OCI-LY1 (cell line): ENCODE measurements around the gene MBNL2.

Source experiments
- EZH2 ChIP-seq: fragments of 200-600 bp; sonication (generic), shearing (Covaris generic); IDR thresholded peaks from 2 replicates; pipeline ENCODE4 v1.8.0; 2017; ENCODE audit warnings: borderline replicate concordance, mixed run types, mild to moderate bottlenecking, antibody characterized with exemption, low read length, moderate library complexity, mixed read lengths
- TF ChIP-seq, protein P1 (sequence below): fragments of 200-600 bp; sonication (generic), shearing (Covaris generic); IDR thresholded peaks from 2 replicates; pipeline ENCODE4 v1.5.1; 2017; ENCODE audit warnings: mild to moderate bottlenecking, antibody characterized with exemption, low read length, moderate library complexity, mixed read lengths

DNA sequence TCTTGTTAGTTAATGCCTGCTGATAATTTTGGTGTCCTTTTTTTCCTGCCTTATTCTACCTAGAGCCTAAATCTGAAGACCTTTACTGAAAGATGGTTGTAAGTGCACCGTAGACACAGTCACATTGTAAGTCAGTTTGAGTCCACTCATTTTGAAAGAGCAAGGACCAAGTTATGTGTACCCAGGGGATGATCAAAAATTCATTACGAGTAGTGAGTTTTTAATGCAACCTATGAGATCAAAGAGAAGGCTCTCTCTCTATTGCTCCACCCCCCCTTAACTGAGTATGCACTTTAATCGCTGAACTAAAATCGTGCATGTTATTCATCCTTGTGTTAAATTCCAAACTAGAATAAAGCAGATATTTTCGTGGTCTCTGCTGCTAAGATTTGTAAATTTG lies 213.7 kb downstream of the MBNL2 start:
- TF ChIP-seq, protein P1, sequence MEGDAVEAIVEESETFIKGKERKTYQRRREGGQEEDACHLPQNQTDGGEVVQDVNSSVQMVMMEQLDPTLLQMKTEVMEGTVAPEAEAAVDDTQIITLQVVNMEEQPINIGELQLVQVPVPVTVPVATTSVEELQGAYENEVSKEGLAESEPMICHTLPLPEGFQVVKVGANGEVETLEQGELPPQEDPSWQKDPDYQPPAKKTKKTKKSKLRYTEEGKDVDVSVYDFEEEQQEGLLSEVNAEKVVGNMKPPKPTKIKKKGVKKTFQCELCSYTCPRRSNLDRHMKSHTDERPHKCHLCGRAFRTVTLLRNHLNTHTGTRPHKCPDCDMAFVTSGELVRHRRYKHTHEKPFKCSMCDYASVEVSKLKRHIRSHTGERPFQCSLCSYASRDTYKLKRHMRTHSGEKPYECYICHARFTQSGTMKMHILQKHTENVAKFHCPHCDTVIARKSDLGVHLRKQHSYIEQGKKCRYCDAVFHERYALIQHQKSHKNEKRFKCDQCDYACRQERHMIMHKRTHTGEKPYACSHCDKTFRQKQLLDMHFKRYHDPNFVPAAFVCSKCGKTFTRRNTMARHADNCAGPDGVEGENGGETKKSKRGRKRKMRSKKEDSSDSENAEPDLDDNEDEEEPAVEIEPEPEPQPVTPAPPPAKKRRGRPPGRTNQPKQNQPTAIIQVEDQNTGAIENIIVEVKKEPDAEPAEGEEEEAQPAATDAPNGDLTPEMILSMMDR = no peak
- no peak for TF ChIP-seq EZH2
